22Rv1 (cell line): ENCODE measurements around the gene MROH9.

ENCODE experiments used
- H3K27ac ChIP-seq: fragments of 450-650 bp; 2 replicates; pipeline ENCODE4 v1.5.1; 2017
- CTCF ChIP-seq: fragments of 450-650 bp; IDR thresholded peaks from 2 replicates; pipeline ENCODE4 v1.5.1; 2017; ENCODE audit warnings: mild to moderate bottlenecking
- ZFX ChIP-seq: fragments of 450-650 bp; IDR thresholded peaks from 2 replicates; pipeline ENCODE4 v1.6.1; 2017; ENCODE audit warnings: antibody characterized with exemption, borderline replicate concordance

The MROH9 gene

GRCh38 chr1:170970256-170970655 is 34.9 kb downstream of the MROH9 start:
- H3K27ac ChIP-seq = no peak overlapping the region
- TF ChIP-seq ZFX (no peak), CTCF (no peak)

- H3K27ac ChIP-seq = no peak overlapping the region
- TF ChIP-seq CTCF (no peak), ZFX (no peak)
Measured at GRCh38 chr1:170978371-170978910, 43.1 kb downstream of the MROH9 start.

GRCh38 chr1:170985406-170985805 is 50.1 kb downstream of the MROH9 start:
- H3K27ac ChIP-seq = no peak overlapping the region
- TF ChIP-seq ZFX = no peak
- TF ChIP-seq CTCF = no peak

- TF ChIP-seq ZFX (no peak), CTCF (no peak)
- no peak overlapping the region for H3K27ac ChIP-seq
Measured at GRCh38 chr1:170986901-170987300, 51.6 kb downstream of the MROH9 start.

- no peak overlapping the region for H3K27ac ChIP-seq
- no peak for TF ChIP-seq CTCF
- no peak for TF ChIP-seq ZFX
Measured at GRCh38 chr1:170987424-170987823, 52.1 kb downstream of the MROH9 start.

GRCh38 chr1:170993151-170993550 is 57.8 kb downstream of the MROH9 start:
- no peak overlapping the region for H3K27ac ChIP-seq
- no peak for TF ChIP-seq ZFX
- TF ChIP-seq CTCF = no peak

- TF ChIP-seq CTCF = no peak
- TF ChIP-seq ZFX = no peak
- H3K27ac ChIP-seq = no peak overlapping the region
Measured at GRCh38 chr1:170993717-170994116, 58.4 kb downstream of the MROH9 start.
